Heart left ventricle (tissue), 13 donors: ENCODE measurements around the gene FRG2.

Source experiments
- CTCF ChIP-seq, 12 donors: fragments of 200-600 bp; sonication (generic) in 4 of 12; IDR thresholded peaks; one replicate each; pipeline versions ENCODE4 v1.5.0 to v1.8.0; 2018 to 2022; ENCODE audit warnings: antibody characterized with exemption in 12 of 12, mild to moderate bottlenecking in 5 of 12
- POLR2A ChIP-seq, 2 donors: fragments of 450-650 bp; IDR thresholded peaks; one replicate each; pipeline ENCODE4 v1.6.1; 2017; ENCODE audit warnings: antibody characterized with exemption in 2 of 2, mild to moderate bottlenecking in 2 of 2, moderate library complexity in 2 of 2
- donor health status: ischemic (EF 13 %, LVEDD 7.1; RV severe dilation, severe dysfunction).
- donor health status: DM: no; HTN: yes; CAD: no.
- donor health status: DM: no; HTN: no; CAD: no.
- donor health status: ischemic (EF 25% LVEDD 6.9; RV normal size, moderate dysfunction).
- donor health status: ischemic (EF 25% LVEDD 5.7; RV mildly dilated, moderate dysfunction).
- donor health status: ischemic (EF 35%, LVEDD 5.7; RV mildly dilated, moderate dysfunction).
- donor health status: nonischemic (EF 11% LVEDD 7.7; RV severe dilation, severe dysfunction).
- donor health status: DM: yes; HTN: yes; CAD: no.
- donor health status: PGD.
- donor health status: ischemic (EF 29% LVEDD 5.4; RV normal size, mild dysfunction).
- donor health status: nonischemic (EF 23%, LVEDD 6.1; RV moderate dilation, normal function).

GRCh38 chr4:190018201-190018920, 8.7 kb downstream of the FRG2 start:
- TF ChIP-seq POLR2A (IDR thresholded peaks at IDR 0.05): no peak
- TF ChIP-seq CTCF (IDR thresholded peaks at IDR 0.05): no peak
